Lung (tissue), 12 donors: ENCODE data around the gene TNFRSF13B. TPM values are rescaled to one million over a fixed set of nuclear protein-coding genes. Genes with fewer than 3 reads are reported as not detected.
"Not testable (repeated sequence)": the region's sequence is repeated elsewhere in the genome, so short reads cannot be mapped to it uniquely, and the experiment has no call there.

ENCODE experiments used
- ATAC-seq: fragments of 200-7000 bp; cut with Tn5 transposase; one replicate; pipeline ENCODE4 v1.9.1; 2020; ENCODE audit warnings: moderate number of reproducible peaks; ENCODE audit not compliant: insufficient read depth, low FRiP score
- DNase-seq, 3 donors: peaks; one replicate each; pipeline ENCODE4 v3.0.0-alpha.2; 2013 to 2017
- H3K27ac ChIP-seq, 2 donors: one replicate each; pipeline ENCODE4 v1.5.1; 2013; ENCODE audit warnings: mild to moderate bottlenecking in 2 of 2, moderate library complexity in 2 of 2, control low read depth in 1 of 2, inconsistent platforms in 1 of 2, low read depth in 1 of 2, low read length in 1 of 2
- H3K27me3 ChIP-seq, 3 donors: one replicate each; pipeline ENCODE4 v1.5.1; 2013; ENCODE audit warnings: low read length in 2 of 3; ENCODE audit not compliant: control insufficient read depth in 3 of 3, insufficient read depth in 3 of 3
- H3K36me3 ChIP-seq, 4 donors: one replicate each; pipeline ENCODE4 v1.5.1; 2013; ENCODE audit warnings: low read length in 4 of 4, mild to moderate bottlenecking in 1 of 4, moderate library complexity in 1 of 4; ENCODE audit not compliant: control insufficient read depth in 4 of 4, insufficient read depth in 4 of 4
- H3K4me1 ChIP-seq, 5 donors: one replicate each; pipeline ENCODE4 v1.5.1; 2013; ENCODE audit warnings: low read length in 5 of 5, mild to moderate bottlenecking in 2 of 5, moderate library complexity in 1 of 5; ENCODE audit not compliant: control insufficient read depth in 5 of 5, insufficient read depth in 5 of 5
- H3K4me3 ChIP-seq: one replicate; pipeline ENCODE4 v1.5.1; 2013; ENCODE audit warnings: mild to moderate bottlenecking, control low read depth, moderate library complexity
- H3K9ac ChIP-seq, 2 donors: one replicate each; pipeline ENCODE4 v1.5.1; 2013; ENCODE audit warnings: low read length in 2 of 2, control low read depth in 1 of 2; ENCODE audit not compliant: insufficient read depth in 1 of 2
- H3K9me3 ChIP-seq, 4 donors: one replicate each; pipeline ENCODE4 v1.5.1; 2013; ENCODE audit warnings: low read length in 3 of 4, mild to moderate bottlenecking in 1 of 4, moderate library complexity in 1 of 4; ENCODE audit not compliant: control insufficient read depth in 4 of 4, insufficient read depth in 3 of 4
- CTCF ChIP-seq: IDR thresholded peaks from 2 replicates; pipeline ENCODE4 v1.5.1; 2012; ENCODE audit warnings: mild to moderate bottlenecking; ENCODE audit errors: control extremely low read depth, extremely low read depth
- WGBS, 2 donors: extraction: QIAGEN DNeasy Blood & Tissue Kit; methylation state at CpG; one replicate each; pipeline ENCODE4 v1.1.7; 2013; 5-methylcytosine and 5-hydroxymethylcytosine counted together
- polyA plus RNA-seq, 2 donors: library from polyadenylated mRNA; stranded (reverse); fragments of 200-250 nt; gene quantifications; one replicate each; pipeline ENCODE4 v1.2.1, GENCODE V29; 2013
- total RNA-seq, 2 donors: library from RNA; depleted of rRNA in 1 of 2; stranded (reverse); fragments of >200 nt in 1 of 2; gene quantifications; one replicate each; pipeline ENCODE4 v1.2.1, GENCODE V29; 2014 to 2021
- donor health status: control.
- donor health status: control.
- donor health status: Bipolar disorder and iron deficiency.
- donor health status: healthy.
- donor health status: DM: yes; HTN: yes; CAD: no.

The TNFRSF13B gene
- total and polyA plus RNA-seq, 4 donors: 0.08 to 1.4 (median 0.48) TPM

DNA sequence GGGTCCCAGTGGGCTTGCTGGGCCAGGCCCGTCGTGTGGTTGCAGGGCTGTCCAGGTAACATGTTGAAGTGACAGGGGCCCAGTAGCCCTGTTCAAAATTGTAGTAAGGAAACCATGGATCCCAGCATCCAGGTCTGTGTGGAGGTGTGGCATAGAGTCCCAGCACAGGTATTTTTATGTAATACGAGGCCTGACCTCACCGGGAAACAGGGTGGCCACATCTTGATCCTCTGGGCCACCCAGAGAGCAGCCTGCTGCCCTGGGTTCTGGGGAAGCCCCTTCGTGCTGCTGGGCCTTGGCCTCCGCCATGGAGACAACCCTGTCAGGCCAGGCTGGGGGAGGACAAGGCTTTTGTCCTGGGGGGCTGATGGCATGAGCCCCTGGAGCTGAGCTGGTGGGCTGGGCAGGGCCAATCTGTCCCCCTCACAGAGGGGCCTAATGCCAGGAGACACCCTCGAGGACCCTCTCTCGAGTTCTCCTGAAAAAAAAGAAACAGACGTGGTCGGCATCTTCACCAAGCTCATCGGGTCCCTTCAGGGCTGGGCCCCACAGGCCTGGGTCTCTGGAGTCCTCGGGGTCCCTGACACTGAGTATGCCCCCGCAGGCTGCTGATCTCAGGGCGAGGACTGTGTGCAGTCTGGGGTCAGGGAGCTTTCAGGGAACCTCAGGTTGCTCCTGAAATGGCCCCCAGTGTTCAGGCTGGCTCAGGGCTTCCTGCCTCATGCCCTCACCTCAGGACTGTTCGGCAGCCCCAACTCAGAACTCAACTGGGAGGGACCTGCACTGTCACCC, 47.8 kb downstream of the TNFRSF13B start:
- H3K36me3 ChIP-seq: no peaks in the 10 kb centered on the region
- WGBS, 2 donors: 92 to 94% methylated on average over 15 of the region's 15 CpGs
- H3K4me3 ChIP-seq: no peak overlapping the region
- H3K4me1 ChIP-seq: peaks cover 0 to 6% (median 0%) of the 10 kb centered on the region in 5 donors
- ATAC-seq: no peak
- no peak for TF ChIP-seq CTCF
- H3K9me3 ChIP-seq: no peaks in the 10 kb centered on the region
- no peaks in the 10 kb centered on the region for H3K27me3 ChIP-seq
- no peak overlapping the region for H3K9ac ChIP-seq
- DNase-seq: peak in 1 of 3 donors; percentile 9
- H3K27ac ChIP-seq: no peak overlapping the region

DNA sequence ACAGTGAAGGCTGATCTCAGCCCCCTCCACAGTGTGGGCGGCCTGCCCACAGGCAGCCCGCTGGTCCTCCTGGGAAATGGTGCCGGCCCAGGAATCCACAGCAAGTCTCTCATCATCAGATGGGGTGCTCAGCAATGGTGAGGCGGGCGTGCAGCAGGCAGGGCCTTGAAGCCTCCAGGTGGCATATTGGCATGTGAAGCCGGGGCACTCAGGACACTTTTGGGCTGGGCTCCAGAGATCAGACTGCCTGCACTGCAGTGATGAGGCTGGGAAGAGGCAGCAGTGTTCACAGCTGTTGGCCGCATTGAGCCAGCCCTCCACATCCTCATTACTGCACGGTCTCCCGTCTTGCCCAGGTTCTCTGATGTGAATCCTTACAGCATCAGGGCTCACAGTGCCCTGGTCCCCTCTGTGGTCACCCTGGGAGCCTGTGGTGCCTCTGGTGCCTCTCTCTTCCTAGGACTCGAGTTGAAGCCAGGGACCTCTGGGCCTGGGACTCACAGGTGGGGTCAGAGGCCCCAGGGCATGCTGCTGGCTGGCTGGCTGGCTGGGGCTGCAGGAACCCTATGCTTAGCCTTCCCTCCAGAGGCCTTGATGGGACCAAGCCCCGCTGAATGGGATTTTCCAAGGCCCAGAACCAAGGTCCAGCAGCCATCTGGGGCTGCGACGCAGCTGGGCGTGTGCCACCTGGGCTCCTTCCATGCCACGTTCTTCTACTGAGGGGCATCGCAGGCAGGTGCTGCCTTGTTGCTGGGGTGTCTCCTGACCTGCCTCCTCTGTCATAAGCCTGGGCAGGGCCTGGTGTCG, 48.6 kb downstream of the TNFRSF13B start:
- Histone ChIP-seq H3K27ac (no peak overlapping the region), H3K4me1 (peaks cover 0 to 8% (median 0%) of the 10 kb centered on the region in 5 donors), H3K36me3 (no peaks in the 10 kb centered on the region), H3K9me3 (no peaks in the 10 kb centered on the region), H3K9ac (no peak overlapping the region), H3K4me3 (no peak overlapping the region), H3K27me3 (no peaks in the 10 kb centered on the region)
- peak in 1 of 3 donors; percentile 12 for DNase-seq
- WGBS, 2 donors: 92 to 93% methylated on average over 17 of the region's 17 CpGs
- no peak for TF ChIP-seq CTCF
- no peak for ATAC-seq

DNA sequence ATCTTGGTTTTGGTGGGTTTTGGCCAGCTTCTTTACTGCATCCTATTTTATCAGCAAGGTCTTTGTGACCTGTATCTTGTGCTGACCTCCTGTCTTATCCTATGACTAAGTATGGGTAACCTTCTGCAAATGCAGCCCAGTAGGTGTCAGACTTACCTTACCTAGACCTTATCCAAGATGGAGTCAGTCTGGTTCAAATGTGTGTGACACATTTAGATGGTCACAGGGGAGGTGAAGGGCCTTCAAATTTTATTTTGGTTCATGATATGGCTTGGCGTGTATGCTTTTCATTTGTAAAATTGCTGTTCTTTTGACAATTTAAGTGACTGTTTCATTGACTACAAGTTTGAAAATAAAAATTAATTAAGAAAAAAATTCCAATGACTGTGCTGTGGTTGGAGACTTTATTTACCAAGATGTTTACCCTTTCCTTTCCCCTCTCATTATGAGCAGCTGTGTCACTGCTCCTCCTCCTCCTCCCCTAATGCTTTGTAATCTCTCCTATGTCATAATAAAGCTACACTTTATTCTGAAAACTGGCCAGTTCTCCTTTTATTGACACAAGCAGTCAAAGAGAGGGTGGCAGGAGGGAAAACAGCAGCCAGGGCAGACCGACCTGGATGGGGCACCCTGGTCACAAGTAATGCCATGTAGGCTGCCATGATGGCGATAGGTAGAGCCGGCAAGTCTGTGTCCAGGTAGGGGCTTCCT, 49.4 kb downstream of the TNFRSF13B start:
- H3K27me3 ChIP-seq: no peaks in the 10 kb centered on the region
- ATAC-seq (no peak), DNase-seq (peak; percentile 11 to 34 (median 27))
- H3K9me3 ChIP-seq: no peaks in the 10 kb centered on the region
- no peaks in the 10 kb centered on the region for H3K36me3 ChIP-seq
- WGBS, 2 donors: 79 to 91% methylated on average over 4 of the region's 4 CpGs
- no peak for TF ChIP-seq CTCF
- no peak overlapping the region for H3K4me3 ChIP-seq
- no peak overlapping the region for H3K27ac ChIP-seq
- peaks cover 0 to 16% (median 0%) of the 10 kb centered on the region in 5 donors for H3K4me1 ChIP-seq
- no peak overlapping the region for H3K9ac ChIP-seq

GRCh38 chr17:16921451-16921850, 50.5 kb downstream of the TNFRSF13B start:
- H3K36me3 ChIP-seq, DNase-seq, H3K9me3 ChIP-seq, ATAC-seq, H3K9ac ChIP-seq, H3K27me3 ChIP-seq, H3K27ac ChIP-seq, H3K4me3 ChIP-seq: not testable (repeated sequence)
- 93 to 95% methylated on average over 6 of the region's 6 CpGs for WGBS, 2 donors
- peaks cover 0 to 26% (median 0%) of the 10 kb centered on the region in 5 donors for H3K4me1 ChIP-seq
